ENCODE data around the gene ANAPC1.
"Not testable (repeated sequence)": the region's sequence is repeated elsewhere in the genome, so short reads cannot be mapped to it uniquely, and the experiment has no call there.

GRCh38 chr2:111719610-111720009 is 164.4 kb downstream of the ANAPC1 start:
- not testable (repeated sequence) for TF ChIP-seq POLR2A, POLR2AphosphoS5 (IDR thresholded peaks at IDR 0.05; ENCODE audit: low read depth, low read length)

Measured in GM12892 (cell line).